Peyer's patch (tissue), 4 donors: ENCODE measurements around the gene SOCS4. TPM values are rescaled to one million over a fixed set of nuclear protein-coding genes. Genes with fewer than 3 reads are reported as not detected.

Experiments
- DNase-seq, 3 donors: peaks; one replicate each; pipeline ENCODE4 v3.0.0-alpha.2; 2017 to 2019
- H3K27ac ChIP-seq, 4 donors: fragments of 200-600 bp; sonication (generic); one replicate each; pipeline ENCODE4 v1.5.1; 2016 to 2019
- H3K27me3 ChIP-seq, 2 donors: fragments of 200-600 bp; sonication (generic); one replicate each; pipeline ENCODE4 v1.5.1; 2019
- H3K36me3 ChIP-seq, 3 donors: fragments of 200-600 bp; sonication (generic); one replicate each; pipeline ENCODE4 v1.5.1; 2016 to 2019
- H3K4me1 ChIP-seq, 4 donors: fragments of 200-600 bp; sonication (generic); one replicate each; pipeline ENCODE4 v1.5.1; 2016 to 2019
- H3K4me3 ChIP-seq, 4 donors: fragments of 200-600 bp; sonication (generic); 1 replicate in 3 of 4; 2 replicates in 1 of 4; pipeline ENCODE4 v1.5.1; 2016 to 2019; ENCODE audit warnings: mild to moderate bottlenecking in 1 of 4
- H3K9me3 ChIP-seq, 4 donors: fragments of 200-600 bp; sonication (generic); one replicate each; pipeline ENCODE4 v1.5.1; 2016 to 2019; ENCODE audit warnings: mild to moderate bottlenecking in 1 of 4
- CTCF ChIP-seq, 6 experiments: fragments of 450-650 bp in 4 of 6; fragments of 200-600 bp in 2 of 6; sonication (generic) in 1 of 6; IDR thresholded peaks; one replicate each; pipeline ENCODE4 v1.5.1; 2017 to 2019; ENCODE audit warnings: antibody characterized with exemption in 6 of 6, mild to moderate bottlenecking in 3 of 6, moderate library complexity in 1 of 6
- POLR2A ChIP-seq, 2 donors: fragments of 450-650 bp; IDR thresholded peaks; one replicate each; pipeline ENCODE4 v1.5.1; 2017; ENCODE audit warnings: antibody characterized with exemption in 2 of 2, mild to moderate bottlenecking in 2 of 2, moderate library complexity in 2 of 2
- total RNA-seq, 4 donors: library from RNA; depleted of rRNA; stranded (reverse); fragments of >200 nt; gene quantifications; one replicate each; pipeline ENCODE4 v1.1.0, GENCODE V29; 2016

Gene SOCS4
- total RNA-seq, 4 donors from 2014 or later = 10.0 to 18.2 (median 10.7) TPM

GRCh38 chr14:55085060-55085660 is 58.1 kb downstream of the SOCS4 start:
- Histone ChIP-seq H3K4me3 (no peak overlapping the region), H3K27ac (no peak overlapping the region), H3K36me3 (no peaks in the 10 kb centered on the region), H3K9me3 (no peaks in the 10 kb centered on the region), H3K27me3 (no peaks in the 10 kb centered on the region), H3K4me1 (no peaks in the 10 kb centered on the region)
- no peak for TF ChIP-seq CTCF (IDR thresholded peaks at IDR 0.05)
- no peak for TF ChIP-seq POLR2A (IDR thresholded peaks at IDR 0.05)
- DNase-seq = no peak

GRCh38 chr14:55086938-55087337 is 59.9 kb downstream of the SOCS4 start:
- no peak for TF ChIP-seq POLR2A (IDR thresholded peaks at IDR 0.05)
- TF ChIP-seq CTCF (IDR thresholded peaks at IDR 0.05) = no peak
- H3K27ac ChIP-seq = no peak overlapping the region
- no peaks in the 10 kb centered on the region for H3K36me3 ChIP-seq
- H3K4me1 ChIP-seq = peaks cover 0 to 8% (median 1%) of the 10 kb centered on the region in 4 donors
- H3K9me3 ChIP-seq = no peaks in the 10 kb centered on the region
- H3K27me3 ChIP-seq = no peaks in the 10 kb centered on the region
- no peak overlapping the region for H3K4me3 ChIP-seq
- no peak for DNase-seq

GRCh38 chr14:55088356-55088755 is 61.3 kb downstream of the SOCS4 start:
- no peaks in the 10 kb centered on the region for H3K36me3 ChIP-seq
- H3K4me1 ChIP-seq = peaks cover 0 to 8% (median 1%) of the 10 kb centered on the region in 4 donors
- H3K27me3 ChIP-seq = no peaks in the 10 kb centered on the region
- no peak for TF ChIP-seq POLR2A (IDR thresholded peaks at IDR 0.05)
- H3K27ac ChIP-seq = no peak overlapping the region
- DNase-seq = no peak
- no peak overlapping the region for H3K4me3 ChIP-seq
- no peaks in the 10 kb centered on the region for H3K9me3 ChIP-seq

DNA sequence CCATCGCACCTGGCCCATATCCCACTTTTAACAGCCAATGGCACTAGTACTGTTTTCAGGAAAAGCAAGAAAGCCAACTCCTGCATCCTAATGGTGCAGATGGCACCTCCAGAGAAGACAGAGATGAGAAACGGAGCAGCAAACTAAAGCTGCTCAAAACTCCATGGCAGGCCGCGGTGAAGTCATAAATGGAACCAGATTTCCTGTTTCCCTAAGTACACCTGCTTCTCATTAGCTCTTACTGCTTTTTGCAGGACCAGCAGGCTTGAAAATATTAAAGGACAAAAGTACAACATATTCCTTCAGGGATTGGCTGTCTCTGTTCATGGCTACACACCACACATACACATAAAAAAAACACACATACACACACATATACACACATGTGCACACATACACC is 65.3 kb downstream of the SOCS4 start:
- H3K27ac ChIP-seq = peak overlapping the region in 2 of 4 donors; percentile 23 to 53
- no peak for TF ChIP-seq CTCF (IDR thresholded peaks at IDR 0.05)
- TF ChIP-seq POLR2A (IDR thresholded peaks at IDR 0.05) = no peak

GRCh38 chr14:55094292-55095157 is 67.5 kb downstream of the SOCS4 start:
- TF ChIP-seq CTCF (IDR thresholded peaks at IDR 0.05) (no peak), POLR2A (IDR thresholded peaks at IDR 0.05) (no peak)
- no peaks in the 10 kb centered on the region for H3K9me3 ChIP-seq
- DNase-seq = peak in 1 of 3 donors; percentile 23
- H3K4me3 ChIP-seq = no peak overlapping the region
- H3K36me3 ChIP-seq = no peaks in the 10 kb centered on the region
- no peak overlapping the region for H3K27ac ChIP-seq
- H3K27me3 ChIP-seq = no peaks in the 10 kb centered on the region
- peaks cover 3 to 19% (median 8%) of the 10 kb centered on the region in 4 donors for H3K4me1 ChIP-seq

More for the DNA sequence above, 65.3 kb downstream of the SOCS4 start:
- peak in 1 of 3 donors; percentile 32 for DNase-seq
- H3K9me3 ChIP-seq = no peaks in the 10 kb centered on the region
- peaks cover 0 to 9% (median 1%) of the 10 kb centered on the region in 4 donors for H3K4me1 ChIP-seq
- H3K4me3 ChIP-seq = no peak overlapping the region
- H3K27me3 ChIP-seq = no peaks in the 10 kb centered on the region
- no peaks in the 10 kb centered on the region for H3K36me3 ChIP-seq
